ENCODE data around the gene ESPL1. TPM values are rescaled to one million over a fixed set of nuclear protein-coding genes. Genes with fewer than 3 reads are reported as not detected.

The ESPL1 gene
- total and polyA plus RNA-seq, 3 experiments from 2014 or later, result 58.4 to 63.4 TPM; not detected in 1

GRCh38 chr12:53226815-53227214 is 41.3 kb upstream of the ESPL1 start:
- no peak overlapping the region for H3K27ac ChIP-seq (ENCODE audit: low read depth, low read length)
- H3K4me3 Mint-ChIP-seq, result peak overlapping the region in 3 of 7 donors; percentile 13 to 60 (median 19)
- no peaks in the 10 kb centered on the region for H3K9me3 ChIP-seq (ENCODE audit: low read length)
- POLR2A ChIA-PET, result no interaction called here
- peak overlapping the region in 7 of 8 donors; percentile 3 to 97 (median 73) for H3K27ac Mint-ChIP-seq
- peaks cover 0 to 4% (median 4%) of the 10 kb centered on the region in 3 donors for H3K36me3 Mint-ChIP-seq
- H3K27me3 ChIP-seq (ENCODE audit: insufficient read depth, low read length, poor library complexity, severe bottlenecking), result no peaks in the 10 kb centered on the region
- no peaks in the 10 kb centered on the region for H3K36me3 ChIP-seq (ENCODE audit: insufficient read depth, low read length)
- peaks cover 60 to 84% (median 62%) of the 10 kb centered on the region in 3 donors for H3K4me1 Mint-ChIP-seq
- no peak overlapping the region for H3K4me3 ChIP-seq (ENCODE audit: low read length)
- H3K27me3 Mint-ChIP-seq, result no peaks in the 10 kb centered on the region
- CTCF ChIA-PET, result interaction anchor here (0.9 to 4.5 kb wide), 2 partner anchors 14 to 24 kb away, joined by 3 to 23 read pairs; no protein-coding TSS in a partner anchor
- no peak for DNase-seq
- peaks cover 50% of the 10 kb centered on the region for H3K4me1 ChIP-seq (ENCODE audit: insufficient read depth, low read length)
- no peaks in the 10 kb centered on the region for H3K9me3 Mint-ChIP-seq

- Histone ChIP-seq H3K36me3 (ENCODE audit: insufficient read depth, low read length) (no peaks in the 10 kb centered on the region), H3K4me3 (ENCODE audit: low read length) (no peak overlapping the region), H3K4me1 (ENCODE audit: insufficient read depth, low read length) (peaks cover 46% of the 10 kb centered on the region), H3K27me3 (ENCODE audit: insufficient read depth, low read length, poor library complexity, severe bottlenecking) (no peaks in the 10 kb centered on the region), H3K9me3 (ENCODE audit: low read length) (no peaks in the 10 kb centered on the region), H3K27ac (ENCODE audit: low read depth, low read length) (no peak overlapping the region)
- DNase-seq, result no peak
- POLR2A ChIA-PET, result no interaction called here
- Mint-ChIP-seq H3K36me3 (peaks cover 0 to 4% (median 4%) of the 10 kb centered on the region in 3 donors), H3K4me1 (peaks cover 55 to 80% (median 58%) of the 10 kb centered on the region in 3 donors), H3K27me3 (no peaks in the 10 kb centered on the region), H3K27ac (peak overlapping the region in 6 of 8 donors; percentile 3 to 97 (median 74)), H3K9me3 (no peaks in the 10 kb centered on the region), H3K4me3 (peak overlapping the region in 1 of 7 donors; percentile 19)
- CTCF ChIA-PET, result interaction anchor here (0.9 to 4.5 kb wide), 3 partner anchors 15 to 27 kb away, joined by 3 to 23 read pairs (median 3); no protein-coding TSS in a partner anchor
Observed at GRCh38 chr12:53227341-53227740, 40.8 kb upstream of the ESPL1 start.

- no peak for DNase-seq
- Mint-ChIP-seq H3K36me3 (peaks cover 0 to 4% (median 4%) of the 10 kb centered on the region in 3 donors), H3K9me3 (no peaks in the 10 kb centered on the region), H3K4me3 (peak overlapping the region in 1 of 7 donors; percentile 45), H3K27me3 (no peaks in the 10 kb centered on the region), H3K4me1 (peaks cover 55 to 80% (median 59%) of the 10 kb centered on the region in 3 donors), H3K27ac (peak overlapping the region in 7 of 8 donors; percentile 23 to 85 (median 65))
- no peaks in the 10 kb centered on the region for H3K9me3 ChIP-seq (ENCODE audit: low read length)
- no peaks in the 10 kb centered on the region for H3K36me3 ChIP-seq (ENCODE audit: insufficient read depth, low read length)
- no peak overlapping the region for H3K27ac ChIP-seq (ENCODE audit: low read depth, low read length)
- ChIA-PET CTCF (interaction anchor here (1.3 to 4.5 kb wide), 3 partner anchors 8 to 26 kb away, joined by 3 to 23 read pairs (median 7); no protein-coding TSS in a partner anchor), POLR2A (no interaction called here)
- no peaks in the 10 kb centered on the region for H3K27me3 ChIP-seq (ENCODE audit: insufficient read depth, low read length, poor library complexity, severe bottlenecking)
- peaks cover 46% of the 10 kb centered on the region for H3K4me1 ChIP-seq (ENCODE audit: insufficient read depth, low read length)
- no peak overlapping the region for H3K4me3 ChIP-seq (ENCODE audit: low read length)
Observed at GRCh38 chr12:53227836-53228235, 40.3 kb upstream of the ESPL1 start.

GRCh38 chr12:53229454-53229853 is 38.6 kb upstream of the ESPL1 start:
- H3K9me3 Mint-ChIP-seq, result no peaks in the 10 kb centered on the region
- no peaks in the 10 kb centered on the region for H3K27me3 ChIP-seq (ENCODE audit: insufficient read depth, low read length, poor library complexity, severe bottlenecking)
- no peak overlapping the region for H3K4me3 ChIP-seq (ENCODE audit: low read length)
- no peaks in the 10 kb centered on the region for H3K9me3 ChIP-seq (ENCODE audit: low read length)
- H3K36me3 Mint-ChIP-seq, result peaks cover 0 to 4% (median 4%) of the 10 kb centered on the region in 3 donors
- peaks cover 51 to 80% (median 56%) of the 10 kb centered on the region in 3 donors for H3K4me1 Mint-ChIP-seq
- peaks cover 0 to 1% of the 10 kb centered on the region in 2 donors for H3K27me3 Mint-ChIP-seq
- peak overlapping the region; percentile 12 to 94 (median 82) for H3K27ac Mint-ChIP-seq
- no peak overlapping the region for H3K27ac ChIP-seq (ENCODE audit: low read depth, low read length)
- ChIA-PET CTCF (interaction anchor here (2.3 to 4.5 kb wide), 2 partner anchors 9 to 17 kb away, joined by 7 to 23 read pairs; no protein-coding TSS in a partner anchor), POLR2A (no interaction called here)
- H3K36me3 ChIP-seq (ENCODE audit: insufficient read depth, low read length), result no peaks in the 10 kb centered on the region
- H3K4me1 ChIP-seq (ENCODE audit: insufficient read depth, low read length), result peaks cover 46% of the 10 kb centered on the region
- H3K4me3 Mint-ChIP-seq, result peak overlapping the region in 5 of 7 donors; percentile 23 to 69 (median 65)
- DNase-seq, result no peak

GRCh38 chr12:53230108-53230845 is 37.8 kb upstream of the ESPL1 start:
- H3K4me3 Mint-ChIP-seq, result peak overlapping the region; percentile 23 to 91 (median 65)
- H3K27me3 Mint-ChIP-seq, result peaks cover 0 to 1% of the 10 kb centered on the region in 2 donors
- H3K9me3 ChIP-seq (ENCODE audit: low read length), result no peaks in the 10 kb centered on the region
- H3K4me1 ChIP-seq (ENCODE audit: insufficient read depth, low read length), result peaks cover 46% of the 10 kb centered on the region
- no peak overlapping the region for H3K27ac ChIP-seq (ENCODE audit: low read depth, low read length)
- CTCF ChIA-PET, result interaction anchor here (1.6 to 4.5 kb wide), 3 partner anchors 10 to 57 kb away, joined by 3 to 23 read pairs (median 7); no protein-coding TSS in a partner anchor
- H3K36me3 Mint-ChIP-seq, result peaks cover 0 to 4% (median 4%) of the 10 kb centered on the region in 3 donors
- no peaks in the 10 kb centered on the region for H3K9me3 Mint-ChIP-seq
- H3K4me1 Mint-ChIP-seq, result peaks cover 51 to 80% (median 52%) of the 10 kb centered on the region in 3 donors
- no peaks in the 10 kb centered on the region for H3K36me3 ChIP-seq (ENCODE audit: insufficient read depth, low read length)
- H3K27ac Mint-ChIP-seq, result peak overlapping the region; percentile 43 to 95 (median 88)
- H3K27me3 ChIP-seq (ENCODE audit: insufficient read depth, low read length, poor library complexity, severe bottlenecking), result no peaks in the 10 kb centered on the region
- DNase-seq, result no peak
- POLR2A ChIA-PET, result no interaction called here
- no peak overlapping the region for H3K4me3 ChIP-seq (ENCODE audit: low read length)

GRCh38 chr12:53231671-53231920 is 36.5 kb upstream of the ESPL1 start:
- H3K4me3 ChIP-seq (ENCODE audit: low read length), result peak overlapping the region; percentile 50

GRCh38 chr12:53231921-53232645 is 36.0 kb upstream of the ESPL1 start, which contains the start of gene RARG:
Gene RARG (minus strand): TSS chr12:53232209. CDS start chr12:53227545, 4,664 bp downstream.
- Mint-ChIP-seq H3K4me1 (peaks cover 56 to 85% (median 59%) of the 10 kb centered on the region in 3 donors), H3K27me3 (peaks cover 0 to 1% of the 10 kb centered on the region in 2 donors), H3K4me3 (peak within 1 kb of the TSS; percentile 81 to 95 (median 91)), H3K9me3 (no peaks in the 10 kb centered on the region), H3K27ac (peak within 1 kb of the TSS; percentile 85 to 100 (median 96)), H3K36me3 (peaks cover 0 to 1% (median under 1%) of the 10 kb centered on the region in 3 donors)
- ChIA-PET POLR2A (interaction anchor here (1.0 kb wide), 1 partner anchor 11 kb away, joined by 4 read pairs; no protein-coding TSS in a partner anchor), CTCF (interaction anchor here (1.0 to 13.8 kb wide), 4 partner anchors 11 to 55 kb away, joined by 3 to 98 read pairs (median 6); a partner anchor contains a TSS)
- DNase-seq, result peak; percentile 53 to 79 (median 68)
- Histone ChIP-seq H3K9me3 (ENCODE audit: low read length) (no peaks in the 10 kb centered on the region), H3K4me3 (ENCODE audit: low read length) (peak within 1 kb of the TSS; percentile 76), H3K36me3 (ENCODE audit: insufficient read depth, low read length) (no peaks in the 10 kb centered on the region), H3K27ac (ENCODE audit: low read depth, low read length) (peak within 1 kb of the TSS; percentile 12), H3K27me3 (ENCODE audit: insufficient read depth, low read length, poor library complexity, severe bottlenecking) (no peaks in the 10 kb centered on the region), H3K4me1 (ENCODE audit: insufficient read depth, low read length) (peaks cover 57% of the 10 kb centered on the region)

More at GRCh38 chr12:53231671-53231920, 36.5 kb upstream of the ESPL1 start:
- H3K27ac ChIP-seq (ENCODE audit: low read depth, low read length), result no peak overlapping the region
- Mint-ChIP-seq H3K27ac (peak overlapping the region in 6 of 8 donors; percentile 50 to 93 (median 91)), H3K4me3 (peak overlapping the region; percentile 68 to 91 (median 83)), H3K27me3 (peaks cover 0 to 1% of the 10 kb centered on the region in 2 donors), H3K4me1 (peaks cover 56 to 84% (median 58%) of the 10 kb centered on the region in 3 donors), H3K9me3 (no peaks in the 10 kb centered on the region), H3K36me3 (peaks cover 0 to 4% (median 4%) of the 10 kb centered on the region in 3 donors)
- CTCF ChIA-PET, result interaction anchor here (1.0 to 1.9 kb wide), 3 partner anchors 11 to 56 kb away, joined by 3 to 7 read pairs (median 4); a partner anchor contains a TSS
- no peaks in the 10 kb centered on the region for H3K27me3 ChIP-seq (ENCODE audit: insufficient read depth, low read length, poor library complexity, severe bottlenecking)
- H3K36me3 ChIP-seq (ENCODE audit: insufficient read depth, low read length), result no peaks in the 10 kb centered on the region
- POLR2A ChIA-PET, result interaction anchor here (0.8 to 1.0 kb wide), 2 partner anchors 10 to 12 kb away, joined by 3 to 4 read pairs; no protein-coding TSS in a partner anchor
- H3K9me3 ChIP-seq (ENCODE audit: low read length), result no peaks in the 10 kb centered on the region
- DNase-seq, result no peak
- H3K4me1 ChIP-seq (ENCODE audit: insufficient read depth, low read length), result peaks cover 53% of the 10 kb centered on the region
